HEK293T (cell line): ENCODE data around the gene ZNF860.
"Not testable (repeated sequence)": the region's sequence is repeated elsewhere in the genome, so short reads cannot be mapped to it uniquely, and the experiment has no call there.

Experiments used
- ARNT ChIP-seq: fragments of 450-650 bp; IDR thresholded peaks from 2 replicates; pipeline ENCODE4 v1.6.1; 2017; ENCODE audit warnings: mild to moderate bottlenecking
- BHLHE40 ChIP-seq: fragments of 450-650 bp; IDR thresholded peaks from 2 replicates; pipeline ENCODE4 v1.6.1; 2016; ENCODE audit warnings: mild to moderate bottlenecking, moderate library complexity, borderline replicate concordance
- CTBP1 ChIP-seq: fragments of 450-650 bp; IDR thresholded peaks from 2 replicates; pipeline ENCODE4 v1.6.1; 2016; ENCODE audit warnings: borderline replicate concordance
- ELF4 ChIP-seq: fragments of 450-650 bp; IDR thresholded peaks from 2 replicates; pipeline ENCODE4 v1.6.1; 2017; ENCODE audit warnings: antibody characterized with exemption
- FOXK2 ChIP-seq: fragments of 450-650 bp; IDR thresholded peaks from 2 replicates; pipeline ENCODE4 v1.6.1; 2016; ENCODE audit warnings: mild to moderate bottlenecking
- FOXM1 ChIP-seq: fragments of 450-650 bp; IDR thresholded peaks from 2 replicates; pipeline ENCODE4 v1.6.1; 2017; ENCODE audit warnings: mild to moderate bottlenecking, borderline replicate concordance
- HDGF ChIP-seq: fragments of 450-650 bp; IDR thresholded peaks from 2 replicates; pipeline ENCODE4 v1.6.1; 2017; ENCODE audit warnings: antibody characterized with exemption, borderline replicate concordance
- LEF1 ChIP-seq: fragments of 450-650 bp; IDR thresholded peaks from 2 replicates; pipeline ENCODE4 v1.6.1; 2017; ENCODE audit warnings: mild to moderate bottlenecking, borderline replicate concordance
- NFRKB ChIP-seq: fragments of 450-650 bp; IDR thresholded peaks from 2 replicates; pipeline ENCODE4 v1.6.1; 2016; ENCODE audit warnings: mild to moderate bottlenecking, moderate library complexity
- SP1 ChIP-seq: fragments of 450-650 bp; IDR thresholded peaks from 2 replicates; pipeline ENCODE4 v1.6.1; 2017
- TARDBP ChIP-seq: fragments of 450-650 bp; IDR thresholded peaks from 2 replicates; pipeline ENCODE4 v1.6.1; 2016
- ZNF384 ChIP-seq: fragments of 450-650 bp; IDR thresholded peaks from 2 replicates; pipeline ENCODE4 v1.6.1; 2016
- TF ChIP-seq, protein P1 (sequence below): fragments of 450-650 bp; IDR thresholded peaks from 2 replicates; pipeline ENCODE4 v1.6.1; 2016

GRCh38 chr3:31995026-31995425 is 13.5 kb downstream of the ZNF860 start:
- not testable (repeated sequence) for TF ChIP-seq FOXK2, BHLHE40, SP1, ELF4, LEF1, NFRKB, CTBP1, FOXM1, HDGF, ZNF384, TARDBP, ARNT
- TF ChIP-seq, protein P1, sequence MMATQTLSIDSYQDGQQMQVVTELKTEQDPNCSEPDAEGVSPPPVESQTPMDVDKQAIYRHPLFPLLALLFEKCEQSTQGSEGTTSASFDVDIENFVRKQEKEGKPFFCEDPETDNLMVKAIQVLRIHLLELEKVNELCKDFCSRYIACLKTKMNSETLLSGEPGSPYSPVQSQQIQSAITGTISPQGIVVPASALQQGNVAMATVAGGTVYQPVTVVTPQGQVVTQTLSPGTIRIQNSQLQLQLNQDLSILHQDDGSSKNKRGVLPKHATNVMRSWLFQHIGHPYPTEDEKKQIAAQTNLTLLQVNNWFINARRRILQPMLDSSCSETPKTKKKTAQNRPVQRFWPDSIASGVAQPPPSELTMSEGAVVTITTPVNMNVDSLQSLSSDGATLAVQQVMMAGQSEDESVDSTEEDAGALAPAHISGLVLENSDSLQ, result not testable (repeated sequence)
